ENCODE results near the gene LRRC49. TPM values are rescaled to one million over a fixed set of nuclear protein-coding genes. Genes with fewer than 3 reads are reported as not detected.
A peak's percentile ranks its signal among the peaks of the same experiment; 100 is the strongest.

Gene LRRC49
- total RNA-seq, 2 donors from 2014 or later: 23.4 to 35.3 TPM

DNA sequence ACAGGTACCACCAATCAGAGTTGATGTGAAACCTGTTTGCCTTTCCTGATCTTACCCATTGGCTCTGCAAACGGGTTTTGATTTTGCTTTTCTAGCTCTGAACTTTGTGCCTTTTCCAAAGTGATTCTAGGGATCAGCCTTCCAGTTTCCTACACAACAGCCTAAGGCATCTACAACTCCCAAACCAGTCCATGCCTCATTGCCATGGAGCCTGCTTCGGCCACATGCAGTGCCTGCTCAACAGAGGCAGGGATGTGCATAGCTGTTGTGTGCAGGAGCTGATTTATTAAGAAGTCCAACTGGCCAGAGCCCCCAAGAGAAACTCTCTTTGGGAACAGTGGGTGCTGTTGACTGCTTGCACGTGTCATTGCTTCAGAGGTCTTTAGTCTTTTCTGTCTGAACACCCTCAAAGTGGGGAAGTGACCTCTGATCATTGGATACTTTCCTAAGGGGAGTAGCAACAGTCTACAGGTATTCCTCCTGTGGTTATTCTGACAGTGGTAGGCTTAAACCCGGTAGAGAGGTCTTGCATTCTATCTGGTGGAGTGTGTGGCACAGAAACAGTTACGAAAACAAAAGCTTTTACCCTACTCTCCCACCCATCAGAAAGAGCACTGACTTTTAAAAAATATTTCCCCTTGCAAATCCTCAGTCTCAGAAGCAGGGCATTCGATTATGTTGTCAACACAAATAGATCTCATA is 186.0 kb downstream of the LRRC49 start:
- H3K27me3 ChIP-seq: no peaks in the 10 kb centered on the region
- no peaks in the 10 kb centered on the region for H3K9me3 ChIP-seq
- no peak overlapping the region for H3K27ac ChIP-seq
- H3K4me1 ChIP-seq: peaks cover 0 to 34% of the 10 kb centered on the region in 2 donors
- no peaks in the 10 kb centered on the region for H3K36me3 ChIP-seq
- DNase-seq (ENCODE audit: low spot score): no peak
- H3K4me3 ChIP-seq: no peak overlapping the region
- TF ChIP-seq, protein P1, sequence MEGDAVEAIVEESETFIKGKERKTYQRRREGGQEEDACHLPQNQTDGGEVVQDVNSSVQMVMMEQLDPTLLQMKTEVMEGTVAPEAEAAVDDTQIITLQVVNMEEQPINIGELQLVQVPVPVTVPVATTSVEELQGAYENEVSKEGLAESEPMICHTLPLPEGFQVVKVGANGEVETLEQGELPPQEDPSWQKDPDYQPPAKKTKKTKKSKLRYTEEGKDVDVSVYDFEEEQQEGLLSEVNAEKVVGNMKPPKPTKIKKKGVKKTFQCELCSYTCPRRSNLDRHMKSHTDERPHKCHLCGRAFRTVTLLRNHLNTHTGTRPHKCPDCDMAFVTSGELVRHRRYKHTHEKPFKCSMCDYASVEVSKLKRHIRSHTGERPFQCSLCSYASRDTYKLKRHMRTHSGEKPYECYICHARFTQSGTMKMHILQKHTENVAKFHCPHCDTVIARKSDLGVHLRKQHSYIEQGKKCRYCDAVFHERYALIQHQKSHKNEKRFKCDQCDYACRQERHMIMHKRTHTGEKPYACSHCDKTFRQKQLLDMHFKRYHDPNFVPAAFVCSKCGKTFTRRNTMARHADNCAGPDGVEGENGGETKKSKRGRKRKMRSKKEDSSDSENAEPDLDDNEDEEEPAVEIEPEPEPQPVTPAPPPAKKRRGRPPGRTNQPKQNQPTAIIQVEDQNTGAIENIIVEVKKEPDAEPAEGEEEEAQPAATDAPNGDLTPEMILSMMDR (IDR thresholded peaks at IDR 0.05): no peak

DNA sequence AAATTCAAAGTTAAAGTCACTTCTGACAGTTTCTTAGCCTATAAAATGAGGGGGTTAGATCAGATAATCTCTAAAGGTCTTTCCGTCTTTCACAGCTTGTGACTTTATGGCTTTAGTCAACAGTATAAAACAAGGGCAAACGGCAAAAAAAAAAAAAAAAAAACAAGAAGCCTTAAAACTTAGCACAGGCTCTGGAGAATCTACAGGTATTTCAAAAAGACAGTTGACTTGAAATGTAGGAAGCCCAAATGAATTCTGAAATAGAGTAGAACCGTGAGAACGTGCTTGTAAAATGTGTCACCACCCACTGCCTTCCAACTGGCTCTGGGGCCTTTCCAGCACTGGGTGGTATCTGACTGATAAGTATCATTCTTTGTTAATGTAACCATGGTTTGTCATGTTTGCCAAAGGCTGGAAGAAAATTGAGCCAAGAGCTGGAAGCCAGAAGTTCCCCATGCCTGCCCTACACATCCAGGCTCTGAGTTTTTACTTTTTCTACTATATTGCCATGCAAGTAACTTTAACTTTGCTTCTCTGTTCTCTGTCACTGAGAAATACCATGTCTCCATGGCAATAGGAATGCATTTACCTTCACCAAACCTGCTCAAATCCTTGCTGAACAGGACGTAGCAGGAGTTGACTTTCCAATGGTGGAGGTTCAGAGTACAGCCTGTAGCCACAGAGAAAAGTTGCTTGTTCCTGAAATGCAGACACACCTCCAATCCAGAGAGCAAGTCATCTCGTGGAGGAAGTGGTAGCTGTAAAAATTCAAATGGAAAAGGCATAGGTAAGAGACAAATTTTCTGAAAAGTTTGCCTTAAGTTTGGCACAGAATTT is 186.8 kb downstream of the LRRC49 start:
- DNase-seq (ENCODE audit: low spot score): no peak
- Histone ChIP-seq H3K9me3 (no peaks in the 10 kb centered on the region), H3K36me3 (no peaks in the 10 kb centered on the region), H3K27me3 (no peaks in the 10 kb centered on the region), H3K4me3 (no peak overlapping the region), H3K27ac (no peak overlapping the region), H3K4me1 (peaks cover 0 to 35% of the 10 kb centered on the region in 2 donors)
- TF ChIP-seq, protein P1 (IDR thresholded peaks at IDR 0.05): no peak

DNA sequence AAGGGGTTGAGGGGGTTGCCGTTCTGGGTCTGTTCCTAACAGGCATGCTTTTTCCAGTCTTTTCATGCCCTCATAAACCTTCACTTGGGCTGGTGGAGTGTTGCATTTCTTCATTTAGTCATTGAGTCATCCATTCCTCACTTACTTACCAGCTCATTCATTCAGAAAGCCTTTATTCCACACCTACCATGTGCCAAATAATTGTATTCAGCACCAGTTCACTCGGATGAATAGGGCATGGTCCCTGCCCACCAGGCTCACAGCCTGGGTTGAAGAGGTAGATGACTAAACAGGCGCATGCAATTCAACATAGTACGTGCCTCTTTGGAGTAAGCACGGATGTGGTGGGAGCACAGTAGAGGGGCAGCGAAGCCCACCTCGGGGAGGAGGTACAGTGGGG is 187.5 kb downstream of the LRRC49 start:
- Histone ChIP-seq H3K36me3 (no peaks in the 10 kb centered on the region), H3K27me3 (no peaks in the 10 kb centered on the region), H3K27ac (no peak overlapping the region), H3K4me1 (peaks cover 0 to 35% of the 10 kb centered on the region in 2 donors), H3K9me3 (no peaks in the 10 kb centered on the region), H3K4me3 (no peak overlapping the region)
- DNase-seq (ENCODE audit: low spot score): no peak
- TF ChIP-seq, protein P1 (IDR thresholded peaks at IDR 0.05): no peak

DNA sequence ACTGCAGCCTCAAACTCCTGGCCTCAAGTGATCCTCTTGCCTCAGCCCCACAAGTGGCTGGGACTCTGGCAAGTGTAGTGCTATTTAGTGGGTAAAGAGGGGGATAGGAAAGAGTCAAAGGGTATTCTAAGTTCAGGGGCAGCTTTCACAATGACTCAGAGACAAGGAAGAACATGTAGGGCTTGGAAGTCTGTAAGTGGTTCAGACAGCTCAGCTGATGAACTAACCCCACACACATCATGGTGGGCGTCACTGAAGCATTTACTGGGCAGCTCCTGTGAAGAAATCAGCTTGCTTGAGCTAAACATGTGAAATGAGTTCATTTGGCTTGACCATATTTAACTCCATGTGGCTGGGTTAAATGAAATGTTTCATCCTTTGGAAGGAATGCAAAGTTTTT is 188.1 kb downstream of the LRRC49 start:
- no peak for DNase-seq (ENCODE audit: low spot score)
- TF ChIP-seq, protein P1 (IDR thresholded peaks at IDR 0.05): no peak
- H3K36me3 ChIP-seq: no peaks in the 10 kb centered on the region
- no peak overlapping the region for H3K4me3 ChIP-seq
- H3K27ac ChIP-seq: no peak overlapping the region
- H3K9me3 ChIP-seq: no peaks in the 10 kb centered on the region
- H3K4me1 ChIP-seq: peaks cover 0 to 35% of the 10 kb centered on the region in 2 donors
- no peaks in the 10 kb centered on the region for H3K27me3 ChIP-seq

DNA sequence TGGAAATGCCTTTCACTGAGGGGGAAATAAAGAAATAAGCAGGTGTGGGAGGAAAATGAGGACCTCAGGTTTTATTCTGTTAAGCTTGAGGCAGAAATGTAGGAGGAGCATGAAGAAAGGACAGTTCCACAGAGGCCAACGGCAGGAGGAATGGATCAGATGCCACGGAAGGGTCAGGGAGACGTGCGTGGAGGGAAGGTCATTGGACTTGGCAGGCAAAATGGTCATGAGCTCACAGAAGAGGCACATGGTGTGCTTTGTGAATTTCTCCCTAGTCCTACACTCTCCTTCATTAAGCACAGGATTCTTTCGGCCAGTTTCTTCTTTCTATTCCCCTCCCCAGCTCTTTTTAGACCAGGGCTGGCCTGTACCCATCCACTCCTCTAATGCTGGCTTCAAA is 190.2 kb downstream of the LRRC49 start:
- H3K4me1 ChIP-seq: peaks cover 0 to 35% of the 10 kb centered on the region in 2 donors
- H3K27ac ChIP-seq: peak overlapping the region; percentile 44 to 73

More for the DNA sequence above, 190.2 kb downstream of the LRRC49 start:
- Histone ChIP-seq H3K36me3 (no peaks in the 10 kb centered on the region), H3K9me3 (no peaks in the 10 kb centered on the region), H3K4me3 (no peak overlapping the region), H3K27me3 (no peaks in the 10 kb centered on the region)
- no peak for DNase-seq (ENCODE audit: low spot score)
- TF ChIP-seq, protein P1 (IDR thresholded peaks at IDR 0.05): no peak

All from right atrium auricular region (tissue), 2 donors.